NCI-H748 treated with DMSO at 0.1 percent for 48 hours (cell line): Measurements from ENCODE around the gene TMEM54.

Experiments used
- DNase-seq: peaks from one replicate; lab custom pipeline; 2025; lab: John Stamatoyannopoulos, UW

Gene TMEM54

GRCh38 chr1:32864375-32865019 lies 36.7 kb downstream of the TMEM54 start:
- DNase-seq = no peak

- no peak for DNase-seq
Observed at GRCh38 chr1:32863881-32864245, 37.3 kb downstream of the TMEM54 start.

GRCh38 chr1:32863218-32863880 lies 37.8 kb downstream of the TMEM54 start:
- DNase-seq = no peak

GRCh38 chr1:32861904-32862695 lies 39.1 kb downstream of the TMEM54 start:
- no peak for DNase-seq

- DNase-seq = no peak
Observed at GRCh38 chr1:32860566-32860965, 40.6 kb downstream of the TMEM54 start.

GRCh38 chr1:32859915-32860314 lies 41.3 kb downstream of the TMEM54 start:
- no peak for DNase-seq

GRCh38 chr1:32858791-32859190 lies 42.4 kb downstream of the TMEM54 start:
- DNase-seq = no peak

GRCh38 chr1:32858136-32858535 lies 43.1 kb downstream of the TMEM54 start:
- no peak for DNase-seq

GRCh38 chr1:32855861-32856617 lies 45.1 kb downstream of the TMEM54 start:
- DNase-seq = no peak

- DNase-seq = no peak
Observed at GRCh38 chr1:32848354-32849063, 52.7 kb downstream of the TMEM54 start.
